ENCODE data around the gene IFITM5. TPM values are rescaled to one million over a fixed set of nuclear protein-coding genes. Genes with fewer than 3 reads are reported as not detected.

The IFITM5 gene
- total RNA-seq, 1 experiment from 2014 or later = not detected

- Histone ChIP-seq H3K9ac (ENCODE audit: extremely low read depth, insufficient read length, low read length) (no peak overlapping the region), H2BK15ac (ENCODE audit: low read depth, low read length) (peak overlapping the region; percentile 27; the same call in 1 of the 2 replicates), H2AFZ (ENCODE audit: low read length) (no peak overlapping the region), H4K5ac (ENCODE audit: insufficient read length, low read depth, low read length) (no peak overlapping the region), H3K79me2 (ENCODE audit: insufficient read depth, low read length) (no peaks in the 10 kb centered on the region), H3K27me3 (ENCODE audit: insufficient read depth, low read length) (no peaks in the 10 kb centered on the region), H3K18ac (ENCODE audit: insufficient read length, low read depth, low read length) (no peak overlapping the region), H4K8ac (replicated peaks; ENCODE audit: insufficient read length, low read depth, low read length) (no peak overlapping the region), H3K9me3 (ENCODE audit: control insufficient read depth, low read depth, low read length) (no peaks in the 10 kb centered on the region), H2AK5ac (ENCODE audit: insufficient read length, low read length) (no peak overlapping the region), H3K23me2 (ENCODE audit: insufficient read length, low read depth, low read length, poor library complexity, severe bottlenecking) (no peaks in the 10 kb centered on the region), H2BK5ac (ENCODE audit: insufficient read length, low read length) (no peak overlapping the region), H3K4me2 (ENCODE audit: insufficient read depth, insufficient read length, low read length) (no peak overlapping the region), H3K4ac (ENCODE audit: low read depth, low read length) (no peak overlapping the region), H2BK120ac (ENCODE audit: low read depth, low read length, poor library complexity, severe bottlenecking) (no peak overlapping the region), H3K79me1 (ENCODE audit: insufficient read depth, low read depth, low read length, poor library complexity, severe bottlenecking) (no peaks in the 10 kb centered on the region), H3K4me1 (ENCODE audit: insufficient read depth, low read length) (no peaks in the 10 kb centered on the region), H2BK20ac (ENCODE audit: low read depth, low read length, poor library complexity, severe bottlenecking) (no peak overlapping the region), H3K14ac (ENCODE audit: insufficient read depth, low read length) (no peak overlapping the region), H3K23ac (ENCODE audit: insufficient read length, low read depth, low read length) (no peak overlapping the region), H3K27ac (ENCODE audit: insufficient read length, low read depth, low read length) (no peak overlapping the region), H4K20me1 (ENCODE audit: control insufficient read depth, insufficient read depth, insufficient read length) (no peaks in the 10 kb centered on the region), H3K56ac (ENCODE audit: insufficient read length, low read depth, low read length) (no peak overlapping the region), H4K91ac (ENCODE audit: insufficient read length, low read depth, low read length) (no peak overlapping the region), H3T11ph (ENCODE audit: low read length) (no peak overlapping the region), H2BK12ac (ENCODE audit: insufficient read length, low read depth, low read length) (no peak overlapping the region)
- peaks cover 2% of the 10 kb centered on the region in 2 experiments; a peak in 1 of 5 replicates for H3K9me3 Mint-ChIP-seq
- peaks cover 24 to 34% of the 10 kb centered on the region in 2 experiments for H3K4me1 Mint-ChIP-seq
- H3K36me3 Mint-ChIP-seq (ENCODE audit: insufficient read depth in 1 of 3, low read depth in 3 of 3) = no peaks in the 10 kb centered on the region; a peak in 2 of 7 replicates
- DNase-seq = no peak
- H3K27me3 Mint-ChIP-seq (ENCODE audit: low read depth) = no peaks in the 10 kb centered on the region; the same call in 1 of the 2 replicates
- TF ChIP-seq CTCF (conservative IDR thresholded peaks at IDR 0.05) = no peak
- no peak overlapping the region for H3K4me3 Mint-ChIP-seq
- no CpG with 5 or more reads among the region's 79 CpGs for WGBS (ENCODE audit: extremely low coverage, insufficient read length, low lambda C conversion rate)
- no peak overlapping the region for H3K27ac Mint-ChIP-seq
Observed at GRCh38 chr11:280706-281485, 18.4 kb downstream of the IFITM5 start.
